Measurements from ENCODE around the gene CCDC174.

CCDC174 gene

GRCh38 chr3:14614189-14614588, 37.4 kb upstream of the CCDC174 start:
- Histone ChIP-seq H3K4me1 (ENCODE audit: control insufficient read depth, low read length) (peaks cover 16% of the 10 kb centered on the region), H3K9me3 (ENCODE audit: control insufficient read depth, insufficient read depth, low read length) (no peaks in the 10 kb centered on the region), H3F3A (ENCODE audit: control insufficient read depth, insufficient read depth) (no peaks in the 10 kb centered on the region), H3K27me3 (ENCODE audit: control insufficient read depth, low read length) (peaks cover 36% of the 10 kb centered on the region), H3K36me3 (ENCODE audit: control insufficient read depth, low read length) (no peaks in the 10 kb centered on the region), H4K20me1 (ENCODE audit: control insufficient read depth, insufficient read depth, low read depth, low read length) (no peaks in the 10 kb centered on the region), H3K27ac (ENCODE audit: low read depth, low read length) (no peak overlapping the region), H3K9me2 (replicated peaks; ENCODE audit: control insufficient read depth, low read length) (no peaks in the 10 kb centered on the region), H3K79me2 (ENCODE audit: control insufficient read depth, low read length) (no peaks in the 10 kb centered on the region), H3K4me3 (ENCODE audit: low read length) (no peak overlapping the region), H3K4me2 (ENCODE audit: low read length) (no peak overlapping the region)
- TF ChIP-seq EZH2phosphoT487 (IDR thresholded peaks at IDR 0.05; ENCODE audit: borderline replicate concordance, low read length) = no peak
- TF ChIP-seq CTCF (IDR thresholded peaks at IDR 0.05; ENCODE audit: low read depth, low read length, poor library complexity, severe bottlenecking) = no peak

- Histone ChIP-seq H3K27ac (ENCODE audit: low read depth, low read length) (no peak overlapping the region), H3K4me2 (ENCODE audit: low read length) (peak overlapping the region; percentile 35), H3K4me3 (ENCODE audit: low read length) (no peak overlapping the region), H3K36me3 (ENCODE audit: control insufficient read depth, low read length) (no peaks in the 10 kb centered on the region), H3K79me2 (ENCODE audit: control insufficient read depth, low read length) (no peaks in the 10 kb centered on the region), H3K9me2 (replicated peaks; ENCODE audit: control insufficient read depth, low read length) (no peaks in the 10 kb centered on the region), H3K9me3 (ENCODE audit: control insufficient read depth, insufficient read depth, low read length) (no peaks in the 10 kb centered on the region), H4K20me1 (ENCODE audit: control insufficient read depth, insufficient read depth, low read depth, low read length) (no peaks in the 10 kb centered on the region), H3K4me1 (ENCODE audit: control insufficient read depth, low read length) (peaks cover 16% of the 10 kb centered on the region), H3F3A (ENCODE audit: control insufficient read depth, insufficient read depth) (no peaks in the 10 kb centered on the region), H3K27me3 (ENCODE audit: control insufficient read depth, low read length) (peaks cover 36% of the 10 kb centered on the region)
- TF ChIP-seq CTCF (IDR thresholded peaks at IDR 0.05; ENCODE audit: low read depth, low read length, poor library complexity, severe bottlenecking) (no peak), EZH2phosphoT487 (IDR thresholded peaks at IDR 0.05; ENCODE audit: borderline replicate concordance, low read length) (no peak)
Measured at GRCh38 chr3:14614862-14615261, 36.7 kb upstream of the CCDC174 start.

- Histone ChIP-seq H4K20me1 (ENCODE audit: control insufficient read depth, insufficient read depth, low read depth, low read length) (no peaks in the 10 kb centered on the region), H3K27ac (ENCODE audit: low read depth, low read length) (no peak overlapping the region), H3K9me2 (replicated peaks; ENCODE audit: control insufficient read depth, low read length) (no peaks in the 10 kb centered on the region), H3K4me1 (ENCODE audit: control insufficient read depth, low read length) (peaks cover 16% of the 10 kb centered on the region), H3K4me2 (ENCODE audit: low read length) (no peak overlapping the region), H3K27me3 (ENCODE audit: control insufficient read depth, low read length) (peaks cover 29% of the 10 kb centered on the region), H3F3A (ENCODE audit: control insufficient read depth, insufficient read depth) (no peaks in the 10 kb centered on the region), H3K79me2 (ENCODE audit: control insufficient read depth, low read length) (no peaks in the 10 kb centered on the region), H3K4me3 (ENCODE audit: low read length) (no peak overlapping the region), H3K9me3 (ENCODE audit: control insufficient read depth, insufficient read depth, low read length) (no peaks in the 10 kb centered on the region), H3K36me3 (ENCODE audit: control insufficient read depth, low read length) (no peaks in the 10 kb centered on the region)
- TF ChIP-seq EZH2phosphoT487 (IDR thresholded peaks at IDR 0.05; ENCODE audit: borderline replicate concordance, low read length) = no peak
- no peak for TF ChIP-seq CTCF (IDR thresholded peaks at IDR 0.05; ENCODE audit: low read depth, low read length, poor library complexity, severe bottlenecking)
Measured at GRCh38 chr3:14616606-14617507, 34.7 kb upstream of the CCDC174 start.
